Smooth muscle cell (in vitro differentiated cells): Measurements from ENCODE around the gene ANKS6. TPM values are rescaled to one million over a fixed set of nuclear protein-coding genes. Genes with fewer than 3 reads are reported as not detected.
A peak's percentile ranks its signal among the peaks of the same experiment; 100 is the strongest.

Experiments used
- DNase-seq: peaks from one replicate; lab custom pipeline; 2025; ENCODE audit not compliant: unreplicated experiment; lab: John Stamatoyannopoulos, UW
- H2AFZ ChIP-seq: fragments of 200-600 bp; sonication (generic); 2 replicates; pipeline ENCODE4 v1.6.0; 2016; ENCODE audit warnings: antibody characterized with exemption, low read depth, mild to moderate bottlenecking
- H3F3A ChIP-seq: fragments of 200-600 bp; sonication (generic); 2 replicates; pipeline ENCODE4 v1.6.0; 2017; ENCODE audit warnings: antibody characterized with exemption, low read depth
- H3K27ac ChIP-seq: fragments of 200-600 bp; sonication (generic); 2 replicates; pipeline ENCODE4 v1.5.1; 2016; ENCODE audit warnings: low read depth, mild to moderate bottlenecking
- H3K27me3 ChIP-seq: fragments of 200-600 bp; sonication (generic); 2 replicates; pipeline ENCODE4 v1.6.1; 2016; ENCODE audit warnings: low read depth, mild to moderate bottlenecking
- H3K36me3 ChIP-seq: fragments of 200-600 bp; sonication (generic); 2 replicates; pipeline ENCODE4 v1.5.1; 2016; ENCODE audit warnings: low read depth
- H3K4me1 ChIP-seq: fragments of 200-600 bp; sonication (generic); 2 replicates; pipeline ENCODE4 v1.5.1; 2016; ENCODE audit warnings: low read depth
- H3K4me2 ChIP-seq: fragments of 200-600 bp; sonication (generic); 2 replicates; pipeline ENCODE4 v1.6.0; 2016; ENCODE audit warnings: mild to moderate bottlenecking
- H3K4me3 ChIP-seq: fragments of 200-600 bp; sonication (generic); 2 replicates; pipeline ENCODE4 v1.5.1; 2016; ENCODE audit warnings: mild to moderate bottlenecking
- H3K79me2 ChIP-seq: fragments of 200-600 bp; sonication (generic); 2 replicates; pipeline ENCODE4 v1.6.0; 2016; ENCODE audit warnings: low read depth, mild to moderate bottlenecking
- H3K9ac ChIP-seq: fragments of 200-600 bp; sonication (generic); 2 replicates; pipeline ENCODE4 v1.6.0; 2016; ENCODE audit warnings: low read depth
- H3K9me3 ChIP-seq: fragments of 200-600 bp; sonication (generic); replicated peaks from 2 replicates; pipeline ENCODE4 v1.5.1; 2016; ENCODE audit warnings: low read depth
- H4K20me1 ChIP-seq: fragments of 200-600 bp; sonication (generic); 2 replicates; pipeline ENCODE4 v1.6.0; 2016; ENCODE audit warnings: low read depth
- CTCF ChIP-seq: fragments of 200-600 bp; sonication (generic); IDR thresholded peaks from 2 replicates; pipeline ENCODE4 v1.5.1; 2017; ENCODE audit warnings: borderline replicate concordance, mild to moderate bottlenecking, antibody characterized with exemption; ENCODE audit not compliant: insufficient read depth, poor library complexity, severe bottlenecking
- WGBS: methylation state at CpG from one replicate; pipeline ENCODE4 v1.1.7; 2016; ENCODE audit warnings: low lambda C conversion rate; 5-methylcytosine and 5-hydroxymethylcytosine counted together
- polyA plus RNA-seq: library from polyadenylated mRNA; unstranded; fragments of >200 nt; fragmentation: Nextera tagmentation; extraction: Ambion mirVana; gene quantifications from 2 replicates; pipeline ENCODE4 v1.2.1, GENCODE V29; 2016
- total RNA-seq: library from RNA; depleted of rRNA; stranded (reverse); fragments of >200 nt; gene quantifications from 2 replicates; pipeline ENCODE4 v1.2.3, GENCODE V29; 2014

ANKS6 gene
- total and polyA plus RNA-seq, 2 experiments from 2014 or later = 10.5 to 13.6 TPM

- H4K20me1 ChIP-seq = no peaks in the 10 kb centered on the region
- no peaks in the 10 kb centered on the region for H3K27me3 ChIP-seq
- no peak for TF ChIP-seq CTCF
- H3K9ac ChIP-seq = no peak overlapping the region
- H3K36me3 ChIP-seq = no peaks in the 10 kb centered on the region
- no peak overlapping the region for H2AFZ ChIP-seq
- WGBS = 94% methylated on average over 4 of the region's 4 CpGs
- no peak overlapping the region for H3K27ac ChIP-seq
- H3K79me2 ChIP-seq = no peaks in the 10 kb centered on the region
- H3K4me1 ChIP-seq = no peaks in the 10 kb centered on the region
- no peaks in the 10 kb centered on the region for H3K9me3 ChIP-seq
- no peaks in the 10 kb centered on the region for H3F3A ChIP-seq
- H3K4me3 ChIP-seq = no peak overlapping the region
- DNase-seq = no peak
- no peak overlapping the region for H3K4me2 ChIP-seq
Measured at GRCh38 chr9:98777618-98778017, 18.7 kb downstream of the ANKS6 start.

GRCh38 chr9:98775831-98776441 is 20.4 kb downstream of the ANKS6 start:
- WGBS = 43% methylated on average over 7 of the region's 8 CpGs
- TF ChIP-seq CTCF = peak; percentile 73
- Histone ChIP-seq H3K79me2 (no peaks in the 10 kb centered on the region), H3F3A (no peaks in the 10 kb centered on the region), H2AFZ (no peak overlapping the region), H3K27me3 (no peaks in the 10 kb centered on the region), H3K4me3 (no peak overlapping the region), H3K27ac (no peak overlapping the region), H3K9ac (no peak overlapping the region), H3K4me1 (no peaks in the 10 kb centered on the region), H4K20me1 (no peaks in the 10 kb centered on the region), H3K9me3 (no peaks in the 10 kb centered on the region), H3K36me3 (no peaks in the 10 kb centered on the region), H3K4me2 (no peak overlapping the region)
- DNase-seq = no peak

GRCh38 chr9:98774746-98775145 is 21.6 kb downstream of the ANKS6 start:
- no peaks in the 10 kb centered on the region for H3K9me3 ChIP-seq
- H3K36me3 ChIP-seq = no peaks in the 10 kb centered on the region
- H3K4me1 ChIP-seq = no peaks in the 10 kb centered on the region
- no peak for DNase-seq
- no peaks in the 10 kb centered on the region for H3K79me2 ChIP-seq
- H3K4me3 ChIP-seq = no peak overlapping the region
- no peak overlapping the region for H3K27ac ChIP-seq
- peak; percentile 58 for TF ChIP-seq CTCF
- no peak overlapping the region for H3K9ac ChIP-seq
- no peaks in the 10 kb centered on the region for H3F3A ChIP-seq
- H4K20me1 ChIP-seq = no peaks in the 10 kb centered on the region
- H2AFZ ChIP-seq = no peak overlapping the region
- H3K4me2 ChIP-seq = no peak overlapping the region
- WGBS = 86% methylated on average over 9 of the region's 9 CpGs
- H3K27me3 ChIP-seq = no peaks in the 10 kb centered on the region

GRCh38 chr9:98773721-98774120 is 22.6 kb downstream of the ANKS6 start:
- H3K9me3 ChIP-seq = no peaks in the 10 kb centered on the region
- H3K4me2 ChIP-seq = no peak overlapping the region
- 91% methylated on average over 15 of the region's 15 CpGs for WGBS
- no peak overlapping the region for H2AFZ ChIP-seq
- DNase-seq = no peak
- no peak overlapping the region for H3K4me3 ChIP-seq
- H3K9ac ChIP-seq = no peak overlapping the region
- no peaks in the 10 kb centered on the region for H3K27me3 ChIP-seq
- H3F3A ChIP-seq = no peaks in the 10 kb centered on the region
- H3K4me1 ChIP-seq = no peaks in the 10 kb centered on the region
- no peak for TF ChIP-seq CTCF
- H4K20me1 ChIP-seq = no peaks in the 10 kb centered on the region
- H3K27ac ChIP-seq = no peak overlapping the region
- H3K79me2 ChIP-seq = no peaks in the 10 kb centered on the region
- no peaks in the 10 kb centered on the region for H3K36me3 ChIP-seq
